Lower leg skin (tissue), 4 donors: Measurements from ENCODE around the gene MTX3. TPM values are rescaled to one million over a fixed set of nuclear protein-coding genes. Genes with fewer than 3 reads are reported as not detected.

Source experiments
- DNase-seq, 2 donors: peaks; one replicate each; pipeline ENCODE4 v3.0.0-alpha.2; 2019; ENCODE audit warnings: low spot score in 2 of 2
- H3K4me3 ChIP-seq: fragments of 200-600 bp; sonication (generic); 2 replicates; pipeline ENCODE4 v1.5.1; 2017; ENCODE audit warnings: mild to moderate bottlenecking, low read depth; ENCODE audit not compliant: poor library complexity, severe bottlenecking
- CTCF ChIP-seq, 3 donors: fragments of 450-650 bp; IDR thresholded peaks; one replicate each; pipeline ENCODE4 v1.5.1; 2016; ENCODE audit warnings: antibody characterized with exemption in 3 of 3, mild to moderate bottlenecking in 3 of 3, moderate library complexity in 2 of 3
- POLR2A ChIP-seq, 2 donors: fragments of 450-650 bp; IDR thresholded peaks; one replicate each; pipeline ENCODE4 v1.6.1; 2016 to 2017; ENCODE audit warnings: antibody characterized with exemption in 2 of 2, mild to moderate bottlenecking in 1 of 2, moderate library complexity in 1 of 2
- WGBS, 2 donors: methylation state at CpG; one replicate each; pipeline ENCODE4 v1.1.5; 2018; 5-methylcytosine and 5-hydroxymethylcytosine counted together
- intact Hi-C: fragments of 100-400 bp; cut with DNase I; formaldehyde crosslinking; loops from one replicate; pipeline ENCODE4 v1.15.0; 2023; ENCODE audit warnings: low total_unique reads
- total RNA-seq, 4 donors: library from RNA; depleted of rRNA; stranded (reverse); fragments of >200 nt; gene quantifications; one replicate each; pipeline ENCODE4 v1.1.0, GENCODE V29; 2016

MTX3 gene
- total RNA-seq, 4 donors from 2014 or later, result 8.6 to 13.9 (median 10.2) TPM

GRCh38 chr5:79976759-79977515 lies 14.1 kb downstream of the MTX3 start:
- no peak overlapping the region for H3K4me3 ChIP-seq
- TF ChIP-seq POLR2A (IDR thresholded peaks at IDR 0.05) (no peak), CTCF (IDR thresholded peaks at IDR 0.05) (no peak)
- WGBS, 2 donors, result 93% methylated on average over 7 of the region's 7 CpGs
- intact Hi-C loops, result no loop called here
- DNase-seq, result no peak

- DNase-seq, result no peak
- no peak overlapping the region for H3K4me3 ChIP-seq
- WGBS, 2 donors, result 84 to 86% methylated on average over 5 of the region's 5 CpGs
- intact Hi-C loops, result no loop called here
- TF ChIP-seq POLR2A (IDR thresholded peaks at IDR 0.05), result no peak
- no peak for TF ChIP-seq CTCF (IDR thresholded peaks at IDR 0.05)
These were observed 15.6 kb downstream of the MTX3 start for GRCh38 chr5:79975422-79975821.

- intact Hi-C loops, result no loop called here
- TF ChIP-seq CTCF (IDR thresholded peaks at IDR 0.05) (no peak), POLR2A (IDR thresholded peaks at IDR 0.05) (no peak)
- WGBS, 2 donors, result 45 to 61% methylated on average over 2 of the region's 2 CpGs
- DNase-seq, result no peak
- H3K4me3 ChIP-seq, result no peak overlapping the region
These were observed 16.2 kb downstream of the MTX3 start for GRCh38 chr5:79974886-79975285.

DNA sequence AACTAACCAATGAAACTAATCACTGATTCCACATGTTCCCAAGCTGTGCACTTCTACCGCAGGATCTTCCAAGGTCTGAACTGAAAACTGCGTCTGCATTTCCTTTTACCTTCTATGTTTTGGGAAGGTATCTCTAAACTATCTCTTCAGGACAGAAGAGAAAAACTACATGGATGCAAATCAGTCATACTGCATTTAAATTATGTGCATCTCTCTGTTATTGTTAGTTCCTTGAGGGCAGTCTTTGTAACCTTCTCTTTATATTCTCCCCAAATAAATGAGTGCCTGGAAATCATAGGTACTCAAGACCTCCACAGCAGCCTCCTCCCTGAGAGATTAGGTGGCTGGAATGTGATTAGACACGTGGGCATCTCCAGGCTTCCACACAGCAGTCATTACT lies 17.1 kb downstream of the MTX3 start:
- intact Hi-C loops, result no loop called here
- DNase-seq, result no peak
- H3K4me3 ChIP-seq, result no peak overlapping the region
- TF ChIP-seq CTCF (IDR thresholded peaks at IDR 0.05), result no peak
- no peak for TF ChIP-seq POLR2A (IDR thresholded peaks at IDR 0.05)
- 61 to 63% methylated on average over 3 of the region's 3 CpGs for WGBS, 2 donors

GRCh38 chr5:79973511-79973910 lies 17.6 kb downstream of the MTX3 start:
- TF ChIP-seq CTCF (IDR thresholded peaks at IDR 0.05), result no peak
- TF ChIP-seq POLR2A (IDR thresholded peaks at IDR 0.05), result no peak
- intact Hi-C loops, result no loop called here
- 60 to 68% methylated on average over 3 of the region's 3 CpGs for WGBS, 2 donors
- no peak overlapping the region for H3K4me3 ChIP-seq
- no peak for DNase-seq

DNA sequence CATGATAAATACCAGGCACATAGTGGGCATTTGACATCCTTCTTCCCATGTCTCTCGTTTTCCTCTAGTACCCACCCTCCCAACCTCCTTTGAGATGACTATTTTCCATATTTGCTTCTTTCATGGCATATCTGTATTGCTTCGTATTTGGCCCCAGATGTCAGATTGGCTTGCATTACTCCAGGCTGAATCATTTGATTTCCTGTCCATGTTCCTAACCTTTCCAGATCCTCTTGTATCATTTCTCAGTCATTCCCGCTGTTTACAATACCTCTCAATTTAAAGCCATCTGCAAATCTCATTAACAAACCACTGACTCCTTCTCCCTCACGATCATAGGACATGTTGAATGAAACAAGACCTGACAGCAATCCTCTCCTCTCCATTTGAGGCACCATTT lies 19.9 kb downstream of the MTX3 start:
- no peak overlapping the region for H3K4me3 ChIP-seq
- intact Hi-C loops, result no loop called here
- DNase-seq, result no peak
- TF ChIP-seq POLR2A (IDR thresholded peaks at IDR 0.05), result no peak
- WGBS, 2 donors, result 74 to 75% methylated on average over 4 of the region's 4 CpGs
